ENCODE results near the gene SUPT3H. TPM values are rescaled to one million over a fixed set of nuclear protein-coding genes. Genes with fewer than 3 reads are reported as not detected.
"Not testable (repeated sequence)": the region's sequence is repeated elsewhere in the genome, so short reads cannot be mapped to it uniquely, and the experiment has no call there.

SUPT3H gene
- total and polyA plus RNA-seq, 2 donors = 5.5 to 11.9 TPM

GRCh38 chr6:45047573-45047972 lies 330.2 kb downstream of the SUPT3H start:
- Histone ChIP-seq H3K4me1 (ENCODE audit: control insufficient read depth in 2 of 2, insufficient read depth in 2 of 2, low read length in 2 of 2) (no peaks in the 10 kb centered on the region), H3K27me3 (ENCODE audit: control insufficient read depth in 2 of 2, insufficient read depth in 1 of 2, low read length in 1 of 2) (no peaks in the 10 kb centered on the region), H3K4me3 (ENCODE audit: low read length in 2 of 2) (no peak overlapping the region), H3K27ac (ENCODE audit: low read depth in 1 of 2, low read length in 1 of 2) (no peak overlapping the region), H3K9me3 (ENCODE audit: control insufficient read depth in 2 of 2, insufficient read depth in 1 of 2, low read length in 1 of 2) (no peaks in the 10 kb centered on the region), H3K36me3 (ENCODE audit: control insufficient read depth in 2 of 2, insufficient read depth in 2 of 2, low read length in 1 of 2) (no peaks in the 10 kb centered on the region)
- DNase-seq (ENCODE audit: low read depth in 6 of 9, low spot score in 9 of 9) = no peak
- 51% methylated on average over 1 of the region's 1 CpG for WGBS

DNA sequence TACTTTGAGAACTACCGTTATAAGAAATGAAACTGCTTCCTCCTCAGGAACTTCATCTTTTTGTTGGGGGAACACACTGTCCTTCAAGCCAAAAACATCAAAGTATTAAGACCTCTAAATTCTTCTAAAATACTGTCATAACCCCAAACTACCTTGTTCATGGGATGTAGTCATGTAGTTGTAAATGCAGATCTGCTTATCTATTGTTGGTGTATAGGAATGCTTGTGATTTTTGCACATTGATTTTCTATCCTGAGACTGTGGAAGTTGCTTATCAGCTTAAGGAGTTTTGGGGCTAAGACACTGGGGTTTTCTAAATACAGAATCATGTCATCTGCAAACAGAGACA lies 332.5 kb downstream of the SUPT3H start:
- DNase-seq (ENCODE audit: low read depth in 6 of 9, low spot score in 9 of 9) = no peak
- Histone ChIP-seq H3K9me3 (ENCODE audit: control insufficient read depth in 2 of 2, insufficient read depth in 1 of 2, low read length in 1 of 2) (no peaks in the 10 kb centered on the region), H3K4me1 (ENCODE audit: control insufficient read depth in 2 of 2, insufficient read depth in 2 of 2, low read length in 2 of 2) (no peaks in the 10 kb centered on the region), H3K27ac (ENCODE audit: low read depth in 1 of 2, low read length in 1 of 2) (no peak overlapping the region), H3K4me3 (ENCODE audit: low read length in 2 of 2) (no peak overlapping the region), H3K36me3 (ENCODE audit: control insufficient read depth in 2 of 2, insufficient read depth in 2 of 2, low read length in 1 of 2) (no peaks in the 10 kb centered on the region), H3K27me3 (ENCODE audit: control insufficient read depth in 2 of 2, insufficient read depth in 1 of 2, low read length in 1 of 2) (no peaks in the 10 kb centered on the region)
- 92% methylated on average over 1 of the region's 1 CpG for WGBS

DNA sequence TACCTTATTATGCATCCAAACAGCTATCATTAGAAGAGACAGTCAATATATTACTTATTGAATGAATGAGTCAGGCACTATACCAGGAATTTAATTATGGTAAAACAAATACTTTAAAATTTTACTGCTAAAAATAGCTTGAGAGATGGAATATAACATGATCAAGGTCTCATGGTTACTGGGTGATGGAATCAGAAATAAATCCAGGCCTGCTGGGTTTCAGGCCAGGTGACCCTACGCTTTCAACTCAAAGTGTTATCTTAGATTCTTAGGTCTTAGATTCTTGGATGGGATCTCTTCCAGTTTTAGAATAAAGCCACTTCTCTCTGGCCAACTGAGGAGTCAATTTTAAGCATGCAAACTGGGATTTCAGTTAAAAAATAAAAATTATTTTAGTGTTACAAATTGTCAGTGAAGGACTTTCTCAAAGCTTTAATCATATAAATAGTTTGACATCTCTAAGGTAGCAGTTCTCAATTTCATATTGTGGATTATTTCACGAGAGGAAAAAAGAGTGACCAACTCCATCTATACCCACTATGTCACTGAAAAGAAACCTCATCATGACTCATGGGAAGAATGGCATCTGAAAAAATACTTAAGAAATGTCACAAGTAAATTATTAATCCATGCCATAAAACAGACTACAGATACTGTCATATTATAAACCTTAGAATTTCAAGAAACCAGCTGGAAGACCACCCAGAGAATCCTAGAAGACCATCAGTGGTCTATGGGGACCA lies 333.1 kb downstream of the SUPT3H start:
- 97% methylated on average over 2 of the region's 2 CpGs for WGBS
- H3K27me3 ChIP-seq (ENCODE audit: control insufficient read depth in 2 of 2, insufficient read depth in 1 of 2, low read length in 1 of 2) = no peaks in the 10 kb centered on the region
- H3K27ac ChIP-seq (ENCODE audit: low read depth in 1 of 2, low read length in 1 of 2) = no peak overlapping the region
- no peaks in the 10 kb centered on the region for H3K9me3 ChIP-seq (ENCODE audit: control insufficient read depth in 2 of 2, insufficient read depth in 1 of 2, low read length in 1 of 2)
- no peaks in the 10 kb centered on the region for H3K36me3 ChIP-seq (ENCODE audit: control insufficient read depth in 2 of 2, insufficient read depth in 2 of 2, low read length in 1 of 2)
- H3K4me1 ChIP-seq (ENCODE audit: control insufficient read depth in 2 of 2, insufficient read depth in 2 of 2, low read length in 2 of 2) = no peaks in the 10 kb centered on the region
- DNase-seq (ENCODE audit: low read depth in 6 of 9, low spot score in 9 of 9) = no peak
- H3K4me3 ChIP-seq (ENCODE audit: low read length in 2 of 2) = no peak overlapping the region

DNA sequence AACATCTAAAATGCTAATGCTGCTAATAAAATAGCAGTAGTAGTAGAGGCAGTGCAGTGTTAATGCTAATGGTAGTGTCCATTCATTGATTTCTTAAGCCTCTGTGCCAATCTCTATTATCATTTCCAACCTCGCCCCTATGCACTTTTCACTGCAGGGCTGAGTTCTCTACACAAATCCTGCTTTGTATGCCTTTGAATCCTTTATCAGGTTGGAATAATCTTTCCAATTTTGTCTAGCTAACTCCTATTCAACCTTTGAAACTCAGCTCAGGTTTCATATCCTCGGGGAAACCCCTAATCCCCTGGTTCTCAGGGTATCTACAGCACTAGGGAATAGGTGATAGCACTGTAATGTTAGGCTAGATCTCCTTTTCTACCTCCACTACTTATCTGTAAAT lies 333.6 kb downstream of the SUPT3H start:
- no peaks in the 10 kb centered on the region for H3K36me3 ChIP-seq (ENCODE audit: control insufficient read depth in 2 of 2, insufficient read depth in 2 of 2, low read length in 1 of 2)
- no peaks in the 10 kb centered on the region for H3K27me3 ChIP-seq (ENCODE audit: control insufficient read depth in 2 of 2, insufficient read depth in 1 of 2, low read length in 1 of 2)
- no peaks in the 10 kb centered on the region for H3K4me1 ChIP-seq (ENCODE audit: control insufficient read depth in 2 of 2, insufficient read depth in 2 of 2, low read length in 2 of 2)
- no peak overlapping the region for H3K27ac ChIP-seq (ENCODE audit: low read depth in 1 of 2, low read length in 1 of 2)
- no peak overlapping the region for H3K4me3 ChIP-seq (ENCODE audit: low read length in 2 of 2)
- 92% methylated on average over 2 of the region's 2 CpGs for WGBS
- no peaks in the 10 kb centered on the region for H3K9me3 ChIP-seq (ENCODE audit: control insufficient read depth in 2 of 2, insufficient read depth in 1 of 2, low read length in 1 of 2)
- no peak for DNase-seq (ENCODE audit: low read depth in 6 of 9, low spot score in 9 of 9)

DNA sequence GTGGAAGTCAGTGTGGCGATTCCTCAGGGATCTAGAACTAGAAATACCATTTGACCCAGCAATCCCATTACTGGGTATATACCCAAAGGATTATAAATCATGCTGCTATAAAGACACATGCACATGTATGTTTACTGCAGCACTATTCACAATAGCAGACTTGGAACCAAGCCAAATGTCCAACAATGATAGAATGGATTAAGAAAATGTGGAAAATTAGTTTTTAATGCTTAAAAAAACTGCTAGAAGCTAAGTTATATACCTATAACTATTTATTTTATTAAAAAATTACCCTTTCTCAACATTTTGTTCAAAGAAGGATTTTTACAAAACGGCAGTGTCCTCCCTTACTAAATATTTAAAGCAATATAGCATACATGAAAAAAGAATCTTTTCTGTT lies 335.1 kb downstream of the SUPT3H start:
- H3K27me3 ChIP-seq (ENCODE audit: control insufficient read depth in 2 of 2, insufficient read depth in 1 of 2, low read length in 1 of 2); H3K4me1 ChIP-seq (ENCODE audit: control insufficient read depth in 2 of 2, insufficient read depth in 2 of 2, low read length in 2 of 2); H3K36me3 ChIP-seq (ENCODE audit: control insufficient read depth in 2 of 2, insufficient read depth in 2 of 2, low read length in 1 of 2); H3K9me3 ChIP-seq (ENCODE audit: control insufficient read depth in 2 of 2, insufficient read depth in 1 of 2, low read length in 1 of 2); H3K4me3 ChIP-seq (ENCODE audit: low read length in 2 of 2); H3K27ac ChIP-seq (ENCODE audit: low read depth in 1 of 2, low read length in 1 of 2); DNase-seq (ENCODE audit: low read depth in 6 of 9, low spot score in 9 of 9): not testable (repeated sequence)
- WGBS = 99% methylated on average over 2 of the region's 2 CpGs

DNA sequence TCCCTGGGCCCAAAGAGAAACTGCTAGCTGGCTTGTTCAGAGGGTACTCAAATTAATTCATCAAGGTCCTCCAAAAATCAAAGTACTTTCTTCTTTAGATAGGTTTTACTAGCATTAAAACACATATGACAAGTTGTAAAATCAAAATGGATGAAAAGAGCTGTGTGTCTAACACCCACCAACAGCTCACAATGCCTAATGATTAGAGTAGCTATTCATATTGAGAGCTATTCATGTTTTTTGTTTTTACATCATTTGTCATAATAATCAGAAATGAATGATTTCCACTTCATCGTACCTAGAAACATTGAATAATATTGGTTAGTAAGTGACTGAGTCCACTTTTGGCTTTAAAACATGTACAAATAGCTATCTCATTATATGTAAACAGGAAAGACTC lies 339.5 kb downstream of the SUPT3H start:
- H3K36me3 ChIP-seq (ENCODE audit: control insufficient read depth in 2 of 2, insufficient read depth in 2 of 2, low read length in 1 of 2) = no peaks in the 10 kb centered on the region
- 97% methylated on average over 1 of the region's 1 CpG for WGBS
- no peaks in the 10 kb centered on the region for H3K27me3 ChIP-seq (ENCODE audit: control insufficient read depth in 2 of 2, insufficient read depth in 1 of 2, low read length in 1 of 2)

GRCh38 chr6:45036103-45036502 lies 341.6 kb downstream of the SUPT3H start:
- Histone ChIP-seq H3K4me3 (ENCODE audit: low read length in 2 of 2) (no peak overlapping the region), H3K27ac (ENCODE audit: low read depth in 1 of 2, low read length in 1 of 2) (no peak overlapping the region)

More for the DNA sequence above, 339.5 kb downstream of the SUPT3H start:
- Histone ChIP-seq H3K27ac (ENCODE audit: low read depth in 1 of 2, low read length in 1 of 2) (no peak overlapping the region), H3K4me3 (ENCODE audit: low read length in 2 of 2) (no peak overlapping the region), H3K4me1 (ENCODE audit: control insufficient read depth in 2 of 2, insufficient read depth in 2 of 2, low read length in 2 of 2) (no peaks in the 10 kb centered on the region), H3K9me3 (ENCODE audit: control insufficient read depth in 2 of 2, insufficient read depth in 1 of 2, low read length in 1 of 2) (no peaks in the 10 kb centered on the region)
- DNase-seq (ENCODE audit: low read depth in 6 of 9, low spot score in 9 of 9) = no peak

GRCh38 chr6:45032426-45032825 lies 345.3 kb downstream of the SUPT3H start:
- no peaks in the 10 kb centered on the region for H3K4me1 ChIP-seq (ENCODE audit: control insufficient read depth in 2 of 2, insufficient read depth in 2 of 2, low read length in 2 of 2)
- H3K9me3 ChIP-seq (ENCODE audit: control insufficient read depth in 2 of 2, insufficient read depth in 1 of 2, low read length in 1 of 2) = no peaks in the 10 kb centered on the region
- H3K27ac ChIP-seq (ENCODE audit: low read depth in 1 of 2, low read length in 1 of 2) = no peak overlapping the region
- H3K4me3 ChIP-seq (ENCODE audit: low read length in 2 of 2) = no peak overlapping the region
- H3K27me3 ChIP-seq (ENCODE audit: control insufficient read depth in 2 of 2, insufficient read depth in 1 of 2, low read length in 1 of 2) = no peaks in the 10 kb centered on the region
- DNase-seq (ENCODE audit: low read depth in 6 of 9, low spot score in 9 of 9) = no peak
- no peaks in the 10 kb centered on the region for H3K36me3 ChIP-seq (ENCODE audit: control insufficient read depth in 2 of 2, insufficient read depth in 2 of 2, low read length in 1 of 2)
- WGBS = 97% methylated on average over 2 of the region's 2 CpGs

More at GRCh38 chr6:45036103-45036502, 341.6 kb downstream of the SUPT3H start:
- no peaks in the 10 kb centered on the region for H3K9me3 ChIP-seq (ENCODE audit: control insufficient read depth in 2 of 2, insufficient read depth in 1 of 2, low read length in 1 of 2)
- H3K27me3 ChIP-seq (ENCODE audit: control insufficient read depth in 2 of 2, insufficient read depth in 1 of 2, low read length in 1 of 2) = no peaks in the 10 kb centered on the region
- no peaks in the 10 kb centered on the region for H3K4me1 ChIP-seq (ENCODE audit: control insufficient read depth in 2 of 2, insufficient read depth in 2 of 2, low read length in 2 of 2)
- DNase-seq (ENCODE audit: low read depth in 6 of 9, low spot score in 9 of 9) = no peak
- 98% methylated on average over 3 of the region's 3 CpGs for WGBS
- H3K36me3 ChIP-seq (ENCODE audit: control insufficient read depth in 2 of 2, insufficient read depth in 2 of 2, low read length in 1 of 2) = no peaks in the 10 kb centered on the region

GRCh38 chr6:45031601-45032000 lies 346.1 kb downstream of the SUPT3H start:
- WGBS = 96% methylated on average over 1 of the region's 1 CpG
- no peaks in the 10 kb centered on the region for H3K27me3 ChIP-seq (ENCODE audit: control insufficient read depth in 2 of 2, insufficient read depth in 1 of 2, low read length in 1 of 2)
- no peaks in the 10 kb centered on the region for H3K4me1 ChIP-seq (ENCODE audit: control insufficient read depth in 2 of 2, insufficient read depth in 2 of 2, low read length in 2 of 2)

More at GRCh38 chr6:45031601-45032000, 346.1 kb downstream of the SUPT3H start:
- no peak for DNase-seq (ENCODE audit: low read depth in 6 of 9, low spot score in 9 of 9)
- H3K36me3 ChIP-seq (ENCODE audit: control insufficient read depth in 2 of 2, insufficient read depth in 2 of 2, low read length in 1 of 2) = no peaks in the 10 kb centered on the region
- H3K27ac ChIP-seq (ENCODE audit: low read depth in 1 of 2, low read length in 1 of 2) = no peak overlapping the region
- H3K9me3 ChIP-seq (ENCODE audit: control insufficient read depth in 2 of 2, insufficient read depth in 1 of 2, low read length in 1 of 2) = peaks cover 0 to 4% of the 10 kb centered on the region in 2 donors
- no peak overlapping the region for H3K4me3 ChIP-seq (ENCODE audit: low read length in 2 of 2)
